CD4-positive, alpha-beta T cell treated with Interferon gamma for 1 hour (primary cell): ENCODE measurements around the gene COX6B2.
"Not testable (repeated sequence)": the region's sequence is repeated elsewhere in the genome, so short reads cannot be mapped to it uniquely, and the experiment has no call there.

Source experiments
- DNase-seq: peaks from one replicate; pipeline ENCODE4 v3.0.0-alpha.2; 2020

The COX6B2 gene

DNA sequence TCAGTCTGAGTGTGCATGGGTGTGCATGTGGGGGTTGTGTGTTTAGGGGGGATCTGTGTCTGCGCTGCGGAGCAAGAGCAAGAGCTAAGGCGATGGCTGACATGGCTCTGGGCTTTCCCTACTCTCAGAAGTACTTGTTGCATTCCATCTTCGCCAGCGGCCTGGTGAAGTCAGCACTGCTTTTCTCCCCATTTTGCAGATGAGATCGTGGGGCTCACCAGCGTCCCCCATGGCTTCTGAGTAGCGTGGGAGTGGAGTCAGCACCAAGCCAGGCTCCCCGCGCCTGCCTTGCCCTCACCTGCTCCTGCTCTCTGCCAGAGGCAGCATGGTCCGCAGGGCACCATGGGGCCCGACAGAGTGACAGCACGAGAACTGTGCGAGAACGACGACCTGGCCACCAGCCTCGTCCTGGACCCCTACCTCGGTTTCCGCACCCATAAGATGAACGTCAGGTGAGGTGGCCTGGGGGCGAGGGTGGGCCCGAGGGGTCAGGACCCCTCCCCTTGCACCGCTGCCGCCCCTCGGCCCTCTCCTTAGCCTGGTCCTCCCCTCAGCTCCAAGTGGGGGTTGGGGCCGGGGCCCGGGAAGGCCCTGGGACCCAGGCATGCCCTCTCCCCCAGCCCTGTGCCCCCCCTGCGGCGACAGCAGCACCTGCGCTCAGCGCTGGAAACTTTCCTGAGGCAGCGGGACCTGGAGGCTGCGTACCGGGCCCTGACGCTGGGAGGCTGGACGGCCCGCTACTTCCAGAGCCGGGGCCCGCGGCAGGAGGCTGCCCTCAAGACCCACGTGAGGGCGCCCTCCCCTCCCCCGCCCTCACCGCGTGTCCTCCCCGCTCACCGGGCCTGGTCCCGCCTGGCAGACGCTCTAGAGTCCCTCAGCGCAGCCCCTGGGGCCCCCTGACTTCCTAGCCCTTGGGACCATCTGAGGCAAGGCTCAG, 12.7 kb downstream of the COX6B2 start:
- no peak for DNase-seq

DNA sequence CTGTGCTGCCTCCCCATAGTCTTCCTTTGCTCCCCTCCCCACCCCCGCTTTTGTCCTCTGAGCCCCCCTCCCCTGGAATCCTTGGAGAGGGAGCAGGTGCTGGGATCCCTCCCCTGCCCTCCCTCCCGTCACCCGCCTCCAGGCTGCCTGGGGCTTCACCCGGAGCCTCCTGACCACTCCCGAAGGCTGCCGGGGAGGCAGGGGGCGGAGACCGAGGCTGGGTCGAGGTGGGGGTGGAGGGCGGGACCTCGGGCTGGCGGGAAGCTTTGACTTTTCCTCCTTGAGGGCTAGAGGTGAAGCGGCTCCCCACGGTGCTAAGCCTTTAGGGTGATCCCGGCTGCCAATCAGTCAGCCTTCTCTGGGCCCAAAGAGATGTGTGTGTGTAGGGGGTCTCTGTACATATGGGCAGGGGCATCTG, 13.3 kb downstream of the COX6B2 start:
- DNase-seq, result peak; percentile 52

DNA sequence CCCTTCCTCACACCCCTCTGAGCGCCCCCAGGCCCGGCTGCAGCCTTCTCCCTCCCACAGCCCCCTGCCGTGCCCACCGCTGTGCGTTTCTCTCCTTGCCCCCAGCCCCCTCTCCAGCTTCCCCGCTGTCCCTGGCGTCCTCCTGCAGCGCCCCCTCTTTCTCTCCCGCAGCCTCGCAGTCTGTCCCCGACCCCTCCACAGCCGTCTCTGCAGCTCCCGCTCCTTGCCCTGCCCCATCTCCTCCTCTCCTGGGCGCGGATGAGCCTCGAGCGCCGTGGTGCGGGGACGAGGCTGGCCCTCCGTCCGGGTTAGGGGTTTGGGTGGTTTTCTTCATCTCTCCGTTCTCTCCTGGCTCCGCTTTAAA, 13.8 kb downstream of the COX6B2 start:
- no peak for DNase-seq

DNA sequence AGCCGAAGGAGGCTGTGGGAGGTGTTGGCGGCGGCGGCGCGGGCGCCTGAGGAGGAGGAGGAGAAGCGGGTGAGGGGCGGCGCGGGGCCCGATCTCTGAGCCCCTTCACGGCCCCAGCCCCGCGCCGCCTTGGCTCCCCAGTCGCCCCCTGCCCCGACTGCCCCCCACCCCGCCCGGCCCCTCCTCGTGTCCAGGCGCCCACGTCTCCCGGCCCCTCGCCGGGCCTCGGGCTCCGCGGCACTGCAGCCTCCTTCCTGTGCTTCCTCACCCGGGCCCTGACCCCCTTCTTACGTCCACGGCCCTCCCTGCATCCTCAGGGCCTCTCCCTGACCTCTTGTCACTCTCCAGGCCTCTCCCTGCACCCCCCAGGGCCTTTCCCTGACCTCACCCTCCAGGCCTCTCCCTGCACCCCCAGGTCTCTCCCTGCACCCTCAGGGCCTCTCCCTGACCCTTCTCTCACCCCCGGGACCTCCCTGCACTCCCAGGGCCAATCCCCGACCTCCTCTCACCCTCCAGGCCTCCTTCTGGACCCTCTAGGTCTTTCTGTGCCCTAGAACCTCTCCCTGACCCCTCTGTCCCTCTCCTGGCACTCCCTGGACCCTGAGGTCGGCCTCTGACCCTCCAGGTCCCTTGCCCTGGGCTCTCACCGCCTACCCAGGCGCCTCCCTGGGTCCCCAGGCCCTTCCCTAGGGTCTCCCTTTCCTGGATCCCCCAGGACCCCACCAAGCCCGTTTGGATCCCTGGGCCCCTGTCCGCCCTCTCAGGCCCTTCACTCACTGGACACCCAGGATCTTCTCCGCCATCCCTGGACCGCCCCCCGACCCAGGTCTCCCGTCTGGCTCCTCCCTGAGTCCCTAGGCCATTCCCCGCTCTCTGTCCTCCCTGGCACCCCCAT, 14.4 kb downstream of the COX6B2 start:
- peak; percentile 30 for DNase-seq

DNA sequence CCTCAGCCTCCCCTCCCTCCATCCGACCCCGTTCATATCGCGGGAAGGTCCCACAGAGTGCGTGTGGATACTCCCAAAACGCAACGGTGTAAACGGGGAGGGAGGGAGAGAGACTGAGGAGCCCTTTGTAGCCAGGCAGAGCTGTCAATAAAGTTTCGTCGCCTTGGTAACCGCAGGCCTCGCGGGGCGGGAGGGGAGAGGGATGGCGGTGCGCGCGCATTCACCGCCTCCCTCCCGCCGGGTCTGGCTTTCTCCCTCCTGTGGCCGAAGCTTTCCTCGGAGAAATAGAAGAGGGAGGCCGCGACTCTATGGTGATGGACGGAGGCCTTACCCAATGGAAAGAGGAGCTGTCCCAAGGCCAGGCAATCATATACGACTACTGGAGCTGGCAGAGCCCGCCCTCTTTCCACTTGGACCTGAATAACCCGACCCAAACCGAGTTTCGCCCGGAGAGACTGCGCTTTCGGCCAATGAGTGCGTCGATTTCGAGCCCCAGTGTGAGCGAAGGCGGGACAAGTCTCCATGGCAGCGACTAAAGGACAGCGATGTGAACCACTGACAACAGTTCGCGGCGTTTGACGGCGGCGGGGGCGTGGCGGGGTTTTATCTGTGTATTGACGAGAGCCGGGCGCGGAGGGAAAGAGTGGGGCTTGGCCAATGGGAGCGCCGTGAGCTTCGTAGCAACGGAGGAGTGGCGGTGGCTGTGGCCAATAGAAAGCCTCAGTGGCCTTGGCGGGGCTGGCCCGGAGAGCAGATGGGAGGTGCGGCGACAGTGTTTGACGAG, 15.2 kb downstream of the COX6B2 start, which contains the start of gene KMT5C:
Gene KMT5C, plus strand, starts transcription at position 772 of the 784 bp plus-strand sequence. CDS start 2,061 bp downstream, outside the sequence.
- DNase-seq, result peak; percentile 100

DNA sequence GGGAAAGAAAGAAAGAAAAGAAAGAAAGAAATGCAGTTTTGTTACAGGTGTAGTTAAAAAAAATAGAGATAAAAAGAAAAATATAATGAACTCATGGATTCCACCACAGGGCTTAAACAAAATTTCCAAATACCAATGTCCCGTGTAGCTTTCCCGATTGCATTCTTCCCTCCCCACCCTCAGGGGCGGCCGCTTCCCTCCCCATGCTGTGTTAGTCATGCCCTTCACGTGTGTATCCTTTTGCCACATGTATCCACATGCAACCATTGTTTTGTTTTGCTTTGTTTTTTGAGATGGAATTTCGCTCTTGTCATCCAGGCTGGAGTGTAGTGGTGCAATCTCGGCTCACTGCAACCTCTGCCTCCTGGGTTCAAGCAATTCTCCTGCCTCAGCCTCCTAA, 18.4 kb downstream of the COX6B2 start:
- DNase-seq, result no peak

DNA sequence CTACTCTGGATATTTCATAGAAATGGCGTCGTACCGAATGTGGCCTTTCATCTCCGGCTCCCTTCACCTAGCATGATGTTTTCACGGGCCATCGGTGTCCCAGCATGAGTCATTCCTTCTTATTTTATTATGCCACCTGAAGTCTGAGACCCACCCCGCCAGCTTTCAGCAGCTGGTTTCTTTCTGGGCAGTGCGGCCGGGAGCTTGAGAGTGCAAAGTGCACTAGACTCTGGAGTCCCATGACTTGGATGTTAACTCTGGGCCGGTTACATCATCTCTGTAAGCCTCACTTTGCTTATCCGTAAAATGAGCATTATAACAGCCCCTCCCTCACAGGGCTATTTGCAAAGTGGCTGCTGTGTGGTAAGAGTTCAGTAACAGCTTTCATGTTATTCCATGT, 20.6 kb downstream of the COX6B2 start:
- DNase-seq, result no peak

DNA sequence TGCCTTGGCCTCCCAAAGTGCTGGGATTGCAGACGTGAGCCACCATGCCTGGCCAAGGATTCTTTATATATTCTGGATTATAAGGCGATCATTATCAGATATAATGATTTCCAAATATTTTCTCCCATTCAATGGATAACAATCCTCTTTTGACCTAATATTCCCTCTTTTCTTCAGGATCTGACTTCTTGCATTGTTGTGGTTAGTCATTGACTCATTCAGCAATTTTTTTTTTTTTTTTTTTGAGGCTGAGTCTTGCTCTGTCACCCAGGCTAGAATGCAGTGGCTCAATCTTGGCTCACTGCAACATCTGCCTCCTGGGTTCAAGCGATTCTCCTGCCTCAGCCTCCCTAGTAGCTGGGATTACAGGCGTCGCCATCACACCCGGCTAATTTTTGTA, 24.7 kb downstream of the COX6B2 start:
- DNase-seq, result not testable (repeated sequence)

DNA sequence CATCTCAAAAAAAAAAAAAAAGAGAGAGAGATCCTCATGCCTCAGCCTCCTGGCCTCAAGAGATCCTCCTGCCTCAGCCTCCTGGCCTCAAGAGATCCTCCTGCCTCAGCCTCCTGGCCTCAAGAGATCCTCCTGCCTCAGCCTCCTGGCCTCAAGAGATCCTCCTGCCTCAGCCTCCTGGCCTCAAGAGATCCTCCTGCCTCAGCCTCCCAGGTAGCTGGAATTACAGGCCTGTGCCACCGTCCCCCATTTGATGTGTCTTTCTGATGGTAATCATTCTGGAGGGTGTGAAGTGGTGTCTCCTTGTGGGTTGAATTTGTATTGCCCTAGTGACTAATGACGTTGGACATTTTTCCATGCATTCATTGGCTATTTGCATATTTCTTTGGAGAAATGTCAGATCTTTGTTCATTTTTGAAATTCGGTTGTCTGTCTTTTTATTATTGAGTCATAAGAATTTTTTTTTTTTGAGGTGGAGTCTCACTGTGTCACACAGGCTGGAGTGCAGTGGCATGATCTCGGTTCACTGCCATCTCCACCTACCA, 25.7 kb downstream of the COX6B2 start:
- not testable (repeated sequence) for DNase-seq

DNA sequence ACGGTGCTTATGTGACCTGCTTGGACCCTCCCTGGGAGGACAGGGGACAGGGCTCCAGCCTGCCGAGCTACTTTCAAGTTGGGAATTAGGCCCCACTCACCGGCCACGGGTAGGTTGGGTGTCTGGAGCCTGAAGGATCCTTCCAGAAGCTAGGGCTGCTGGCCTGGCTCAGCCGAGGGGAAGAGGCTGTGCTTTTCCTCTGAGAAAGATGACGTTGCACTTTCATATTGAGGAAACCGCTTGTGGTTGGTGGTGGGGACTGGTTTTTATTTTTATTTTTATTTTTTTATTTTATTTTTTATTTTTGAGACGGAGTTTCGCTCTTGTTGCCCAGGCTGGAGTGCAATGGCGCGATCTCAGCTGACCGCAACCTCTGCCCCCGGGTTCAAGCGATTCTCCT, 29.3 kb downstream of the COX6B2 start, which contains the start of gene TMEM150B:
Gene TMEM150B, minus strand, starts transcription at position 170 of the 400 bp plus-strand sequence. CDS start 4,305 bp downstream, outside the sequence.
- no peak for DNase-seq

DNA sequence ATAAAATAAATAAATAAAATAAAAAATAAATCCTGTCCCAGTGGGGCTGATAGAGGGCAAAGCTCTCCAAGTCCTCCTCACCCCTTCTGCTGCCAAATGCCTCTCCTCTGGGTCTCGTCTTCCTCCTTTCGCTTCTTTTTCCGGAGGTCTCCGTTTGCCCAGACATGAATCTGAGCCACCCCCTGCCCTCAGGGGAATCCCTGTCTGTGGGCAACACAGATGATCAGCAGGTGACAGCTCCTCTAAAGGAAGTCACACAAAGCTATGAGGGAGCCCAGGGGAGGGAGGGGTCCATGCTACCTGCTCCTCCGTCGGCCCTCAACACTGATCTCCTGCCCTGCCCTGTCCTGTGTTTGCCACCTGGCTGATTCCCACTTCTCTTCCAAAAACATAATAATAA, 29.9 kb downstream of the COX6B2 start:
- DNase-seq, result no peak

DNA sequence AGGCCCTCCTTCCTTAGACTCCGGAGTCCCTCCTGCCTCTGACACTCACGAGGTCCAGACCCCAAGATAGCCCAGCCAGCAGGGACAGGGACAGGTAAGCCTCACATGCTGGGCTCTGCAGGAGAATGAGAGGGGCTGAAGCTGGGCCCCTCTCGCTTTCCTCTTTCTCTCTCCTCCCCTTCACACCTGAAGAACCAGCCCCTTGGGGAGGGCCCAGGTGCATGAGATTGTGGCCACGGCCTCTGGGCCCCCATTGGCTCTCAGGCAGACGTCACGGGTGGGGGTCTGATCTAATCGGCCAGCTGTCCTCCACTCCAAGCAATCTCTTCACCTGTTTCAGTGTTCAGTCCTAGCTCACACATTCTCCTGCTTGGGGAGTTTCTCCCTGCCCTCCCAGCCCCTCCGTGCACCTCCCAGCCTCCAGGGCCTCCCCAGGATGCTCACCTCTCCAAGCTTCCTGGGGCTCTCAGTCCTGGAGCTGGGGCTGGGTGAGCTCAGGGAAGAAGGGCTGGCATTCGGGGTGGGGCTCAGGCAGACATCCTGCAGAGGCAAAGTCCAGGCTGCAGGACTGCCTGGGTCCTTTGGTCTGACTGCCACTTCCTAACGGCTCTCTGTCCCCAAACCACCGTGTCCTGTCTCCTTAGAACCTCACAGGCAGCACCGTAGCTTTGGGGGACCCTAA, 32.2 kb downstream of the COX6B2 start:
- DNase-seq, result no peak

DNA sequence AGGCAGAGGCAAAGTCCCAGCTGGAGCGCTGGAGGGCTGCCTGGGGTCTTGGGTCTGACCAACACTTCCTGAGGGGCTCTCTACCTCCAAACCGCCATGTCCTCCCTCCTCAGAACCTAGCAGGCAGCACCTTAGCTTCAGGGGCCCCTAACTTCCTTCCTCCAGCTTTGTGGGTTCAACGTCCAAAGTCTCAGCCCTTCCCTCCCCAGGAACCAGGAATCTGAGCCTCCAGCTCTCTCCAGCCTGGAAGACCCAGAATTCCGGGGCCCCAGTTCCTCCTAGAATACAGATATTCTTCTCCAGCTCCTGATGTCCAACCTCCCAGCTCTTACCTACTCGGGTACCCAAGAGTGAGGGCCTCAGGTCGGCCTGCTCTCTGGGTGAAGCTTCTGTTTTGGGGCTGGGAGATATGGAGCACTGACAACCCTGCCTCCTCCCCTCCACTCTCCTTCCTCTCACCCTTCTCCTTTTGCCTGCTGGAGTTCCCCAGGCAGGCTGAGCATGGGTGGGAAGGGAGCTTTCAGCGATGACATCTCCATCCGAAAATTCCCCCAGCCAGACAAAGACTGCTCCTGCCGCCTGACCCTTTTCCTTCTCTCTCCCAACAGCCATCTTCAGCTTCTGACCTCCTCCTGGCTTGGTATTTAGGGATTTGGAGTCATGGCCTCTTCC, 32.9 kb downstream of the COX6B2 start:
- no peak for DNase-seq

DNA sequence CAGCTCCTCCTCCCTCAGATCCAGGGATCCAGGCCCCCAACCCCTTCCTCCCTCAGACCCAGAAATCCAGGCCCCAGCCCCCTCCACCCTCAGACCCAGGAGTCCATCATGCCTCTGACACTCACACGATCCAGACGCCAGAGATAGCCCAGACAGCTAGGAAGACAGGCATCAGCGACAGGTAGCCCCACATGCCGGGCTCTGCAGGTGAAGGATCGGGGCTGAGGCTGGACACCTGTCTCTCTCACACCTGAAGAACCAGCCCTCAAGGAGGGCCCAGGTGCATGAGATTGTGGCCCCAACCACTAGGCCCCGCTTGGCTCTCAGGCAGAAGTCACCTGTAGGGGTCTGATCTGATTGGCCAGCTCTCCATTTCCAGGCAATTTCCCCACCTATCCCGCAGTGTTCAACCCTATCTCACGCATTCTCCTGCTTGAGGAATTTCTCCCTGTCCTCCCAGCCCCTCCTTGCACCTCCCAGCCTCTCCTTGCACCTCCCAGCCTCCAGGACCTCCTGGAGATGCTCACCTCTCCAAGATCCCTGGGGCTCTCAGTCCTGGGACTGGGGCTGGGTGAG, 33.6 kb downstream of the COX6B2 start:
- no peak for DNase-seq

DNA sequence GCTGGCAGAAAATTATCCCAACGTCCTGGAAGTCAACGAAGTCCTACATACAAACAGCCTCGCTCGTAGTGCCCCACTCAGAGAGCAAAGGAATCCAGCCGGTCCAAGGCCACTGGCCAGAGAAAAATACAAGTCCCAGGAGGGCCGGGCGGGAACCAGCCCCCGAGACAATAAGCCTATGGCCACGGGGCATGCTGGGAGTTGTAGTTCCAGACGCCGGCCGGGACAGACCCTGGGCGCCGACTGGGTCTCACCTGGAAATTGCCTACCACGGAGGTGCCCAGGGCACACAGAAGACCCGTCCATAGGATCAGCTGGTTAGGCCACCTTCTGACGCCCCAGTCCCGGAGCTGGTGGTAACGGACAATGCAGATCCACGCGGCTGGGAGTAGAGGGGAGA, 34.7 kb downstream of the COX6B2 start:
- no peak for DNase-seq

DNA sequence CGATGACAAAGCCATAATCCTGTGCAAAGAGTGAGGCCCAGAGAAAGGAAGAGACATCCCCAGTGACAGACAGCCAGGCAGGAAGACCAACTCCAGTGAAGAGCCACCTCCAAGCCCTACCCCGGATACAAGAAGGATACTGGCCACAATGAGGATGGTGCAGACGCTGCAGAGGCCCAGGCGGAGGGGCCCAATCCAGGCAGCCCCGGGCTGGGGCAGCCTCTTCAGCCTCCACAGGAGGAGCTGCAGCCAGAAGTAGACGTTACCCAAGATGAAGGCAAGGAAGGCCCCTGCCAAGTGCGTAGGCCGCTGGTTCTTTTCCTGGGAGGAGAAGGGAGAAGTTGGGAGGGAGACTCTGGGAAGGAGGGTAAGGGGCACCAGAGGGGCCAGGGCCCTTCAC, 37.9 kb downstream of the COX6B2 start:
- DNase-seq, result no peak

DNA sequence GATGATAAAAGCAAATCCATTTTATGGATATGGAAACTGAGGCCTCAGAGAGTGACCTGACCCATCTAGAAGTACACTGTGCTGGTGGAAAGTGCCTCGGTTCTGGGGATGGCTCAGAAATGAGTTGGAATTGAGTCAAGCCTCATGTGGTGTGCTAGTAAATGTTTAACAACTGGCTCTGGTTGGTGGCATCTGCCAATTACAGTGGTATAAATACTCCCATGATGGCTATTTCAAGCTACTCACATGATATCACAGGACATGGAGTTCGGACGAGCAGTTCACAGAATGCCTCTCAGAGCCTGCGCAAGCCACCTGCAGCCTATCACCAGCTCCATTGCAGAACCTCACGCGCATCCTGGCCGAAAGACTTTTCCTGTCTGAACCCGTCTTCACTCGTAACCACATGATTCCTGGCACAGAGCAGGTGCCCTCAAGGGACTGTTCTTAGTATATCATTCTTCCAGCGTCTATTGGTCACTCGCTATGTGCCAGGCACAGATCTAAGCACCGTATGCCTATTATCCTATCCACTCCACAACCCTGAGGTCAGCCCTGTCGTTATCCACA, 38.5 kb downstream of the COX6B2 start:
- DNase-seq, result no peak

DNA sequence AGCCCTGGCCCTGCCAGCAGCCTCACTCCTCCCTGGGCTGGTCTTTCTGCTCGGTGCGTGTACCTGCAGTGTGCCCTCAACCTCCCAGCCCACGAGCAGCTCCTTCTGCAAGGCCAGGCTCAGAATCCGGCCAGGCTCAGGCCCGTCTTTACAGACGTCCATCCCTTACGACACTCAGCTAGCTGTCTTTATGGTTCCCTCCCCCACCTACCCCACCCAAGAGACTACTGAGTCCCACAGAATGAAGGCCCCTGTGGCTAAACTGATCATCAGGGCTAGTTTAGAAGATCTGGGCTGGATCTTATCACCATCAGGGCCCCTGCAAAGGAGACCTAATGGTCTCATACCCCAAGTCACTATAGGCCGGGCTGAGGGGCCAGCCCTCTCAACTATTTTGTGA, 40.1 kb downstream of the COX6B2 start:
- no peak for DNase-seq

DNA sequence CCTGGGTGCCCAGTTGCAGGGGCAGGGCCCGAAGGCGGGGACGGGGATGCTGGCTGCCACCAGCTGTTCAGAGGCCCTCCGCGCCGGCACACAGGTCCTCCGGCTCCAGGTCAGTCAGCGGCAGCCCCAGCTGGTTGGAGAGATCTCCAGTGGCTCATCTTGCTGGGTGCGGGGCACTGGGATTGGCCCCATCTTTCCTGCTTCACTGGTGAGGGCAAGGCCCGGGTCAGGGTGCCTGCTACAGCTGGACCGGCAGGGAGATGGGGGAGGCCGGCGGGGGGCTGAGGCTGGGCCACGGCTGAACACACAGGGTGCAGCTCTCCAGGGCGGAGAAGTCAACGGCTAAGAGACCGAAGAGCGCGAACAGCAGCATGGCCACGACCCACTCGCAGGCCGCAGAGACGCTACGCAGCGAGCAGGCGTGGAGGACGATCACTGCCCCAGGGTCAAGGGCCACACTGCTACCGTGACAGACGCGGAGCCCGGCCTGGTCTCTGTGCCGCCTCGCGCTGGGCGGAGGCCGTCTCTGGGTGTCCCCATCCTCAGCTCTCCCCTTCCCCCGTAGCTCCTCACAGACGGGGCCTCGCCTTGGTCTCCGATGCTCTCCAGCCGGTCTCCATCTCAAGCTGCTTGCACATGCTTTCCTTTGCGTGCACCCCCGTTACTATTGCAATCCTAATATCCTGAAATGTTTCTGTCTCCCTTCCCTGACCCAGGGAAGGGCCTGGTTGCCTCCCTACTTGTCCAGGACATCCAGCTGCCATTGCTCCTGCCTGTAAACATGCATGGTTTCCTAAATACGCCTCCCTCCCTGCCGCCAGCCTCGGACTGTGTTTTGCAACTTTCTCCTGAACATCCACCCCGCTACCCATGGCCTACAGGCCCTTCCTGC, 41.7 kb downstream of the COX6B2 start:
- no peak for DNase-seq
